IPS-11a (cell line): ENCODE data around the gene MAGT1.
"Not testable (repeated sequence)": the region's sequence is repeated elsewhere in the genome, so short reads cannot be mapped to it uniquely, and the experiment has no call there.

Source experiments
- H3K4me3 ChIP-seq: one replicate; pipeline ENCODE4 v1.5.1; 2013; ENCODE audit warnings: low read depth, low read length, control low read depth

MAGT1 gene

GRCh38 chrX:77894921-77895886 is at the start of gene MAGT1:
TSS of gene MAGT1 (minus strand) at chrX:77895435. CDS start at chrX:77895410, 25 bp downstream.
- peak within 1 kb of the TSS; percentile 63 for H3K4me3 ChIP-seq

GRCh38 chrX:77945031-77945430 is 49.8 kb upstream of the MAGT1 start:
- not testable (repeated sequence) for H3K4me3 ChIP-seq

GRCh38 chrX:77938083-77938680 is 42.9 kb upstream of the MAGT1 start:
- no peak overlapping the region for H3K4me3 ChIP-seq

- H3K4me3 ChIP-seq, result no peak overlapping the region
These were observed 42.1 kb upstream of the MAGT1 start for GRCh38 chrX:77937291-77937690.

- no peak overlapping the region for H3K4me3 ChIP-seq
These were observed 41.1 kb upstream of the MAGT1 start for GRCh38 chrX:77936299-77936698.

GRCh38 chrX:77935886-77936285 is 40.7 kb upstream of the MAGT1 start:
- no peak overlapping the region for H3K4me3 ChIP-seq

- no peak overlapping the region for H3K4me3 ChIP-seq
These were observed 35.3 kb upstream of the MAGT1 start for GRCh38 chrX:77930581-77930980.

- no peak overlapping the region for H3K4me3 ChIP-seq
These were observed 30.5 kb upstream of the MAGT1 start for GRCh38 chrX:77925764-77926163.

GRCh38 chrX:77924320-77924859 is 29.2 kb upstream of the MAGT1 start:
- H3K4me3 ChIP-seq, result no peak overlapping the region

- no peak overlapping the region for H3K4me3 ChIP-seq
These were observed 27.6 kb upstream of the MAGT1 start for GRCh38 chrX:77922787-77923186.

- not testable (repeated sequence) for H3K4me3 ChIP-seq
These were observed 24.1 kb upstream of the MAGT1 start for GRCh38 chrX:77919370-77919769.

- H3K4me3 ChIP-seq, result no peak overlapping the region
These were observed 23.3 kb upstream of the MAGT1 start for GRCh38 chrX:77918568-77918967.

GRCh38 chrX:77917294-77917933 is 22.2 kb upstream of the MAGT1 start:
- H3K4me3 ChIP-seq, result no peak overlapping the region

- H3K4me3 ChIP-seq, result peak within 1 kb of the TSS; percentile 64
These were observed 15.0 kb upstream of the MAGT1 start, which contains the start of gene ATP7A for GRCh38 chrX:77910108-77910840. TSS of gene ATP7A (plus strand) at chrX:77910693. CDS start at chrX:77971642, 60,949 bp downstream.

GRCh38 chrX:77901506-77901905 is 6.3 kb upstream of the MAGT1 start:
- H3K4me3 ChIP-seq, result no peak overlapping the region

- H3K4me3 ChIP-seq, result peak overlapping the region; percentile 21
These were observed 5.5 kb upstream of the MAGT1 start for GRCh38 chrX:77900688-77901087.

GRCh38 chrX:77899081-77899828 is 4.0 kb upstream of the MAGT1 start, which contains the start of gene COX7B:
TSS of gene COX7B (plus strand) at chrX:77899468. CDS start at chrX:77899554, 86 bp downstream.
- H3K4me3 ChIP-seq, result peak within 1 kb of the TSS; percentile 87

- no peak overlapping the region for H3K4me3 ChIP-seq
These were observed 1.5 kb downstream of the MAGT1 start for GRCh38 chrX:77893713-77894112.

- no peak overlapping the region for H3K4me3 ChIP-seq
These were observed 2.3 kb downstream of the MAGT1 start for GRCh38 chrX:77892887-77893286.

- not testable (repeated sequence) for H3K4me3 ChIP-seq
These were observed 13.8 kb downstream of the MAGT1 start for GRCh38 chrX:77881418-77881817.
